Transverse colon (tissue), 4 donors: ENCODE measurements around the gene TYW1. TPM values are rescaled to one million over a fixed set of nuclear protein-coding genes. Genes with fewer than 3 reads are reported as not detected.
"Not testable (repeated sequence)": the region's sequence is repeated elsewhere in the genome, so short reads cannot be mapped to it uniquely, and the experiment has no call there.

Experiments used
- DNase-seq: peaks from one replicate; pipeline ENCODE4 v3.0.0-alpha.2; 2019
- H3K27ac ChIP-seq, 4 donors: fragments of 200-600 bp; sonication (generic); 2 replicates each; pipeline ENCODE4 v1.5.1; 2016 to 2018; ENCODE audit warnings: inconsistent platforms in 4 of 4
- H3K27me3 ChIP-seq: fragments of 200-600 bp; sonication (generic); 2 replicates; pipeline ENCODE4 v1.5.1; 2017; ENCODE audit warnings: inconsistent platforms
- H3K36me3 ChIP-seq, 4 donors: fragments of 200-600 bp; sonication (generic); 2 replicates each; pipeline ENCODE4 v1.5.1; 2017 to 2019; ENCODE audit warnings: inconsistent platforms in 4 of 4
- H3K4me1 ChIP-seq, 4 donors: fragments of 200-600 bp; sonication (generic); 2 replicates each; pipeline ENCODE4 v1.5.1; 2017 to 2020; ENCODE audit warnings: inconsistent platforms in 4 of 4
- H3K4me3 ChIP-seq, 4 donors: fragments of 200-600 bp; sonication (generic); 1 replicate in 1 of 4; 2 replicates in 3 of 4; pipeline versions ENCODE4 v1.5.1 to v1.6.1; 2017 to 2019; ENCODE audit warnings: inconsistent platforms in 4 of 4
- H3K9me3 ChIP-seq, 2 donors: fragments of 200-600 bp; sonication (generic); 2 replicates each; pipeline ENCODE4 v1.5.1; 2017 to 2019; ENCODE audit warnings: inconsistent platforms in 2 of 2
- EP300 ChIP-seq: sonication (generic); formaldehyde crosslinking; IDR thresholded peaks from one replicate; pipeline ENCODE4 v1.6.1; 2017; ENCODE audit warnings: antibody characterized with exemption, low read depth
- POLR2A ChIP-seq: fragments of 450-650 bp; IDR thresholded peaks from one replicate; pipeline ENCODE4 v1.6.1; 2016; ENCODE audit warnings: antibody characterized with exemption, mild to moderate bottlenecking, moderate library complexity
- POLR2AphosphoS5 ChIP-seq, 3 donors: sonication (generic); formaldehyde crosslinking; IDR thresholded peaks; one replicate each; pipeline ENCODE4 v1.6.1; 2016; ENCODE audit warnings: antibody characterized with exemption in 3 of 3
- WGBS, 2 donors: methylation state at CpG; one replicate each; pipeline ENCODE4 v1.1.5; 2018; ENCODE audit warnings: low coverage in 1 of 2; 5-methylcytosine and 5-hydroxymethylcytosine counted together
- in situ Hi-C, 4 donors: fragments of 200-750 bp; cut with MboI; loops; one replicate each; pipeline versions ENCODE4 v1.15.0 to v1.15.1; 2017; ENCODE audit warnings: low sequenced_read_pairs in 3 of 4, low pct_ligation_motif_present in 1 of 4, low pct_unique_long_range_greater_than_20kb in 1 of 4
- intact Hi-C: fragments of 100-400 bp; cut with DNase I; formaldehyde crosslinking; loops from one replicate; pipeline ENCODE4 v1.15.1; 2023; ENCODE audit warnings: low total_unique reads
- total RNA-seq, 4 donors: library from RNA; depleted of rRNA; stranded (reverse); fragments of >200 nt; gene quantifications; one replicate each; pipeline ENCODE4 v1.1.0, GENCODE V29; 2016
- TF ChIP-seq, protein P1 (sequence below), 5 experiments: fragments of 200-600 bp in 3 of 5; fragments of 450-650 bp in 2 of 5; sonication (generic) in 3 of 5; IDR thresholded peaks; 1 replicate in 2 of 5; 2 replicates in 3 of 5; pipeline ENCODE4 v1.5.1; 2016 to 2017; ENCODE audit warnings: antibody characterized with exemption in 5 of 5, inconsistent platforms in 3 of 5, mild to moderate bottlenecking in 2 of 5, moderate library complexity in 1 of 5

Gene TYW1
- total RNA-seq, 4 donors from 2014 or later, result 24.3 to 87.8 (median 27.5) TPM

DNA sequence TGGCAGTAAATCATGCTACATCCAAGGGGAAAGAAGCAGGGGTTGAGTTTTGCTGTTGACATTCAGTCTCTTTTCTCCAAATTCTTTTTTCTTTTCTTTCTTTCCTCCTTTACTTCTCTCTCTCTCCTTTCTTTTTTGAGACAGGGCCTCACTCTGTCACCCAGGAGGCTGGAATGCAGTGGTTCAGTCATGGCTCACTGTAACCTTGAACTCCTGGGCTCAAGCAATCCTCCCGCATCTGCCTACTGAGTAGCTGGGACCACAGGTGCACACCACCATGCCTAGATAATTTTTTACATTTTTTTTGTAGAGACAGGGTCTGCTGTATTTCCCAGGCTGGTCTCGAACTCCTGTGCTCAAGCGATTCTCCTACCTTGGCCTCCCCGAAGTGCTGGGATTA lies 36.4 kb upstream of the TYW1 start:
- intact Hi-C loops, result no loop called here
- Histone ChIP-seq H3K36me3 (peaks cover 0 to 24% (median 8%) of the 10 kb centered on the region in 4 donors), H3K4me1 (peaks cover 0 to 13% (median 0%) of the 10 kb centered on the region in 4 donors), H3K27me3 (no peaks in the 10 kb centered on the region), H3K27ac (no peak overlapping the region), H3K9me3 (no peaks in the 10 kb centered on the region), H3K4me3 (no peak overlapping the region)
- no peak for DNase-seq
- TF ChIP-seq POLR2A, result no peak
- TF ChIP-seq POLR2AphosphoS5 (IDR thresholded peaks at IDR 0.05), result no peak
- no peak for TF ChIP-seq EP300
- TF ChIP-seq, protein P1, sequence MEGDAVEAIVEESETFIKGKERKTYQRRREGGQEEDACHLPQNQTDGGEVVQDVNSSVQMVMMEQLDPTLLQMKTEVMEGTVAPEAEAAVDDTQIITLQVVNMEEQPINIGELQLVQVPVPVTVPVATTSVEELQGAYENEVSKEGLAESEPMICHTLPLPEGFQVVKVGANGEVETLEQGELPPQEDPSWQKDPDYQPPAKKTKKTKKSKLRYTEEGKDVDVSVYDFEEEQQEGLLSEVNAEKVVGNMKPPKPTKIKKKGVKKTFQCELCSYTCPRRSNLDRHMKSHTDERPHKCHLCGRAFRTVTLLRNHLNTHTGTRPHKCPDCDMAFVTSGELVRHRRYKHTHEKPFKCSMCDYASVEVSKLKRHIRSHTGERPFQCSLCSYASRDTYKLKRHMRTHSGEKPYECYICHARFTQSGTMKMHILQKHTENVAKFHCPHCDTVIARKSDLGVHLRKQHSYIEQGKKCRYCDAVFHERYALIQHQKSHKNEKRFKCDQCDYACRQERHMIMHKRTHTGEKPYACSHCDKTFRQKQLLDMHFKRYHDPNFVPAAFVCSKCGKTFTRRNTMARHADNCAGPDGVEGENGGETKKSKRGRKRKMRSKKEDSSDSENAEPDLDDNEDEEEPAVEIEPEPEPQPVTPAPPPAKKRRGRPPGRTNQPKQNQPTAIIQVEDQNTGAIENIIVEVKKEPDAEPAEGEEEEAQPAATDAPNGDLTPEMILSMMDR (IDR thresholded peaks at IDR 0.05), result no peak
- in situ Hi-C loops, result no loop called here
- 97 to 100% methylated on average over 3 to 4 of the region's 4 CpGs for WGBS, 2 donors

DNA sequence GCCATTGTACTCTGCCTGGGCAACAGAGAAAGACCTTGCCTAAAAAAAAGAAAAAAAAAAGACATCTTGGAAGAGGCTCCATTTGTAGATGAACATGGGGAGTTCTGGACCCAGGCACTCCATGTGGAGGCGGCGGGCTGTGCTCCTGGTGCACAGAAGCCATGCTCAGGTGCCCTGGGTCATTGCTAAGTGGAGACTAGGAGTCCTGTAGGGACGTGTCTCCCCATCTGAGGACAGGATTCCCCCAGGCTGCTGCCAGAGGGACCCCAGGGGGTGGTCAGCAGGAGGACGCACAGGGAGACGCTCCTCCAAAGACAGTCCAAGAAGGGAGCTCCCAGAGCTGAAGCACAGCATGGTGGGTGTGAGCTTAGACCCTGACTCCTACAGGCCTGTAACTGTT lies 35.5 kb upstream of the TYW1 start:
- H3K36me3 ChIP-seq, result peaks cover 0 to 15% (median 4%) of the 10 kb centered on the region in 4 donors
- TF ChIP-seq, protein P1 (IDR thresholded peaks at IDR 0.05), result no peak
- TF ChIP-seq POLR2A, result no peak
- H3K4me1 ChIP-seq, result peaks cover 0 to 13% (median 0%) of the 10 kb centered on the region in 4 donors
- intact Hi-C loops (no loop called here), in situ Hi-C loops (no loop called here)
- no peak overlapping the region for H3K27ac ChIP-seq
- DNase-seq, result no peak
- no peaks in the 10 kb centered on the region for H3K9me3 ChIP-seq
- 100% methylated on average over 5 of the region's 5 CpGs; no CpG with 5 or more reads in 1 of the 2 donors for WGBS, 2 donors
- H3K4me3 ChIP-seq, result no peak overlapping the region
- H3K27me3 ChIP-seq, result no peaks in the 10 kb centered on the region

DNA sequence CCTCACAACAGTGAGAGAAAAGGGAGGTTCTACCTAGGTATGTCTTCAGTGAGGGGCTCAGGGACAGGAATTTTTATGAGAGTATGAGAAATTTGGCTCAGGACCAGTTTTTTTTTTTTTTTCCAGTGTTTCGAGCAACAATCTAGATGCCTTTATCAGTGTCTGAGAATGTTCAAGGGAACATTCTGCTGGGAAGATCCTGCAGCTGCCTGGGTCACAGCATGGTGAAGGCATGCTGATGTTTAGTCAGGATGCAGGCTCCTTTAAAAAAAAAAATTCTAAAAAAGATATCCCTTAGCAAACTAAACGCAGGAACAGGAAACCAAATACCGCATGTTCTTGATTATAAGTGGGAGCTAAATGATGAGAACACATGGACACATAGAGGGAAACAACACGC lies 32.2 kb upstream of the TYW1 start:
- Histone ChIP-seq H3K4me3 (no peak overlapping the region), H3K9me3 (no peaks in the 10 kb centered on the region), H3K27ac (no peak overlapping the region), H3K36me3 (no peaks in the 10 kb centered on the region), H3K27me3 (no peaks in the 10 kb centered on the region), H3K4me1 (no peaks in the 10 kb centered on the region)
- in situ Hi-C loops, result no loop called here
- DNase-seq, result no peak
- intact Hi-C loops, result no loop called here
- 43 to 61% methylated on average over 4 of the region's 4 CpGs for WGBS, 2 donors
- TF ChIP-seq EP300, result no peak
- TF ChIP-seq, protein P1 (IDR thresholded peaks at IDR 0.05), result no peak
- TF ChIP-seq POLR2A, result no peak
- no peak for TF ChIP-seq POLR2AphosphoS5 (IDR thresholded peaks at IDR 0.05)

DNA sequence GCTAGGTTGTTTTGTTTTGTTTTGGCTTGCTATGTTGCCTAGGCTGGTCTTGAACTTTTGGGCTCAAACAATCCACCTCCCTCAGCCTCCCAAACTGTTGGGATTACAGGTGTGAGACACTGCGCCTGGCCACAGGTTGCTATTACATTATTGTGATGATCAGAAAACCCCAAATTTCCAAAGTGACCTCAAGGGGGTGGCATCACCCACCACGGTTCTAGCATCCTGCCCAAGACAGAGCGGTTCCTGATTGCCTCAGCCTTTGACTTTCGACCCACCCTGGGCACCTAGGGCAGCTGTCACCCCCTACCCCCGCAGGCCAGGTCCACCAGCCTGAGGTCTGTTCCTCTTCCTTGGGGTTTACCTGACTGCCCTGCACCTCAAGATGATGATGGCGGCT lies 29.6 kb upstream of the TYW1 start:
- TF ChIP-seq, protein P1 (IDR thresholded peaks at IDR 0.05), result no peak
- TF ChIP-seq EP300, result no peak
- TF ChIP-seq POLR2AphosphoS5 (IDR thresholded peaks at IDR 0.05), result no peak
- no peak for TF ChIP-seq POLR2A
- H3K36me3 ChIP-seq, result no peaks in the 10 kb centered on the region
- in situ Hi-C loops, result no loop called here
- no peak overlapping the region for H3K4me3 ChIP-seq
- intact Hi-C loops, result no loop called here
- no peak overlapping the region for H3K27ac ChIP-seq
- no peaks in the 10 kb centered on the region for H3K4me1 ChIP-seq
- no peaks in the 10 kb centered on the region for H3K9me3 ChIP-seq
- no peaks in the 10 kb centered on the region for H3K27me3 ChIP-seq
- no peak for DNase-seq
- WGBS, 2 donors, result 87% methylated on average over 6 of the region's 6 CpGs; no CpG with 5 or more reads in 1 of the 2 donors

DNA sequence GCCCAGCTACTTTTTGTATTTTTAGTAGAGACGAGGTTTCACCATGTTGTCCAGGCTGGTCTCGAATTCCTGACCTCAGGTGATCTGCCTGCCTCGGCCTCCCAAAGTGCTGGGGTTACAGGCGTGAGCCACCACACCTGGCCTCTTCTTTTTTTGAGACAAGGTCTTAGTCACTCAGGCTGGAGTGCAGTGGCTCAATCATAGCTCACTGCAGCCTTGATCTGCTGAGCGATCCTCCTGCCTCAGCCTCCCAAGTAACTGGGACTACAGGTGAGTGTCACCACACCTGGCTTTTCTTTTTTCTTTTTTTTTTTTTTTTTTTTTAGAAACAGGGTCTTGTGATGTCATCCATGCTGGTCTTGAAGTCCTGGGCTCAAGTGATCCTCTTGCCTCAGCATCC lies 27.6 kb upstream of the TYW1 start:
- H3K27me3 ChIP-seq, H3K36me3 ChIP-seq, H3K4me1 ChIP-seq, in situ Hi-C loops, H3K27ac ChIP-seq, H3K4me3 ChIP-seq, DNase-seq, intact Hi-C loops, H3K9me3 ChIP-seq: not testable (repeated sequence)
- 91 to 100% methylated on average over 1 to 5 of the region's 5 CpGs for WGBS, 2 donors
